ENCODE results near the gene SLC4A5.

DNA sequence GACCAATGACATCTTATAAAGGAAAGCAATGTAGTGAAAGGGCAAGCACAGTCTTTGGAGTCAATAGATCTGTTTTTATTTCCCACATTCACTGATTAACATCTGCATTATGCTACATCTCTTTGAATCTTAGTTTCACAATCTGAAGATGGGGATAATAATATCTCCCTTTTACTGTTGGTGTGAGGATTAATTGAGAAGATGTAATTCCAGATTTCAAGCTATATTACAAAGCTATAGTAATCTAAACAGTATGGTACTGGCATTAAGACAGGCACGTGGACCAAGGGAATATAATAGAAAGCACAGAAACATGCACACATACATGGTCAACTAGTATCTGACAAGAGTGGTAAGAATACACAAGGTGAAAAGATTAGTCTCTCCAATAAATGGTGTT is 45.3 kb downstream of the SLC4A5 start:
- TF ChIP-seq RAD21 (IDR thresholded peaks at IDR 0.05 in 1 of 2, conservative IDR thresholded peaks at IDR 0.05 in 1 of 2; ENCODE audit: low read depth in 2 of 2, low read length in 2 of 2) (no peak), POLR2A (IDR thresholded peaks at IDR 0.05; ENCODE audit: control extremely low read depth in 1 of 2, low read depth in 2 of 2, low read length in 2 of 2) (no peak), GTF2F1 (IDR thresholded peaks at IDR 0.05; ENCODE audit: borderline replicate concordance, low read depth, low read length) (no peak), EGR1 (IDR thresholded peaks at IDR 0.05; ENCODE audit: borderline replicate concordance, low read depth, low read length) (no peak), POLR2AphosphoS5 (IDR thresholded peaks at IDR 0.05; ENCODE audit: low read depth, low read length) (no peak), JUN (IDR thresholded peaks at IDR 0.05; ENCODE audit: low read depth, low read length) (no peak), EZH2 (IDR thresholded peaks at IDR 0.05; ENCODE audit: low read depth, low read length, severe bottlenecking) (no peak), RXRA (IDR thresholded peaks at IDR 0.05; ENCODE audit: insufficient read depth, low read depth, low read length) (no peak), SP4 (IDR thresholded peaks at IDR 0.05; ENCODE audit: low read length) (no peak), RNF2 (IDR thresholded peaks at IDR 0.05; ENCODE audit: borderline replicate concordance, low read depth, low read length, missing control alignments, poor library complexity, severe bottlenecking) (no peak)
- TF ChIP-seq, protein P1, sequence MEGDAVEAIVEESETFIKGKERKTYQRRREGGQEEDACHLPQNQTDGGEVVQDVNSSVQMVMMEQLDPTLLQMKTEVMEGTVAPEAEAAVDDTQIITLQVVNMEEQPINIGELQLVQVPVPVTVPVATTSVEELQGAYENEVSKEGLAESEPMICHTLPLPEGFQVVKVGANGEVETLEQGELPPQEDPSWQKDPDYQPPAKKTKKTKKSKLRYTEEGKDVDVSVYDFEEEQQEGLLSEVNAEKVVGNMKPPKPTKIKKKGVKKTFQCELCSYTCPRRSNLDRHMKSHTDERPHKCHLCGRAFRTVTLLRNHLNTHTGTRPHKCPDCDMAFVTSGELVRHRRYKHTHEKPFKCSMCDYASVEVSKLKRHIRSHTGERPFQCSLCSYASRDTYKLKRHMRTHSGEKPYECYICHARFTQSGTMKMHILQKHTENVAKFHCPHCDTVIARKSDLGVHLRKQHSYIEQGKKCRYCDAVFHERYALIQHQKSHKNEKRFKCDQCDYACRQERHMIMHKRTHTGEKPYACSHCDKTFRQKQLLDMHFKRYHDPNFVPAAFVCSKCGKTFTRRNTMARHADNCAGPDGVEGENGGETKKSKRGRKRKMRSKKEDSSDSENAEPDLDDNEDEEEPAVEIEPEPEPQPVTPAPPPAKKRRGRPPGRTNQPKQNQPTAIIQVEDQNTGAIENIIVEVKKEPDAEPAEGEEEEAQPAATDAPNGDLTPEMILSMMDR (IDR thresholded peaks at IDR 0.05; ENCODE audit: control extremely low read depth in 1 of 3, insufficient read depth in 1 of 3, low read depth in 1 of 3, low read length in 3 of 3), result no peak

All from H1 (cell line).